Neural cell (in vitro differentiated cells): Measurements from ENCODE around the gene GPR146. TPM values are rescaled to one million over a fixed set of nuclear protein-coding genes. Genes with fewer than 3 reads are reported as not detected.
"Not testable (repeated sequence)": the region's sequence is repeated elsewhere in the genome, so short reads cannot be mapped to it uniquely, and the experiment has no call there.

ENCODE experiments used
- H2AFZ ChIP-seq: fragments of 200-600, 300-800 bp; sonication (generic), shearing (Covaris generic); 2 replicates; pipeline ENCODE4 v1.6.0; 2014; ENCODE audit warnings: low read depth, mild to moderate bottlenecking, antibody characterized with exemption, low read length, moderate library complexity
- H3F3A ChIP-seq: fragments of 200-600 bp; shearing (Covaris generic); 2 replicates; pipeline ENCODE4 v1.6.1; 2016; ENCODE audit warnings: mild to moderate bottlenecking, moderate library complexity, mixed read lengths, antibody characterized with exemption, low read length; ENCODE audit not compliant: insufficient read depth, poor library complexity, severe bottlenecking
- H3K27ac ChIP-seq: fragments of 200-600, 300-800 bp; sonication (generic), shearing (Covaris generic); 2 replicates; pipeline ENCODE4 v1.5.1; 2014; ENCODE audit warnings: mild to moderate bottlenecking, low read length, moderate library complexity
- H3K27me3 ChIP-seq: fragments of 300-800, 200-600 bp; sonication (generic), shearing (Covaris generic); 2 replicates; pipeline ENCODE4 v1.6.0; 2014; ENCODE audit warnings: mild to moderate bottlenecking, low read depth, low read length, moderate library complexity; ENCODE audit not compliant: insufficient read depth
- H3K36me3 ChIP-seq: fragments of 300-800, 200-600 bp; sonication (generic), shearing (Covaris generic); 2 replicates; pipeline ENCODE4 v1.5.1; 2014; ENCODE audit warnings: mild to moderate bottlenecking, antibody characterized with exemption, low read length, moderate library complexity; ENCODE audit not compliant: insufficient read depth
- H3K4me2 ChIP-seq: fragments of 300-800, 200-600 bp; sonication (generic), shearing (Covaris generic); 2 replicates; pipeline ENCODE4 v1.6.0; 2014; ENCODE audit warnings: mild to moderate bottlenecking, low read length
- H3K4me3 ChIP-seq: fragments of 300-800, 200-600 bp; sonication (generic), shearing (Covaris generic); 2 replicates; pipeline ENCODE4 v1.5.1; 2014; ENCODE audit warnings: mild to moderate bottlenecking, low read length, moderate library complexity
- H3K79me2 ChIP-seq: fragments of 200-600 bp; shearing (Covaris generic); replicated peaks from 2 replicates; pipeline ENCODE4 v1.6.0; 2014; ENCODE audit warnings: mild to moderate bottlenecking, low read length, moderate library complexity; ENCODE audit not compliant: insufficient read depth
- H3K9ac ChIP-seq: fragments of 300-800, 200-600 bp; sonication (generic), shearing (Covaris generic); 2 replicates; pipeline ENCODE4 v1.6.1; 2016; ENCODE audit warnings: mild to moderate bottlenecking, low read length, mixed read lengths
- H3K9me2 ChIP-seq: fragments of 200-600 bp; shearing (Covaris generic); 2 replicates; pipeline ENCODE4 v1.6.1; 2016; ENCODE audit warnings: mild to moderate bottlenecking, low read length, mixed read lengths; ENCODE audit not compliant: insufficient read depth
- H3K9me3 ChIP-seq: fragments of 200-600, 300-800 bp; sonication (generic), shearing (Covaris generic); 2 replicates; pipeline ENCODE4 v1.6.1; 2016; ENCODE audit warnings: mild to moderate bottlenecking, mixed run types, low read length, moderate library complexity, mixed read lengths
- H4K20me1 ChIP-seq: fragments of 200-600 bp; shearing (Covaris generic); 2 replicates; pipeline ENCODE4 v1.6.1; 2016; ENCODE audit warnings: mild to moderate bottlenecking, mixed run types; ENCODE audit not compliant: insufficient read depth
- EP300 ChIP-seq: fragments of 450-650 bp; conservative IDR thresholded peaks from 2 replicates; pipeline ENCODE4 v1.6.1; 2014; ENCODE audit warnings: antibody characterized with exemption, mild to moderate bottlenecking, moderate library complexity; ENCODE audit not compliant: poor library complexity, severe bottlenecking
- EZH2 ChIP-seq: fragments of 200-600, 300-800 bp; shearing (Covaris generic), sonication (generic); IDR thresholded peaks from 2 replicates; pipeline ENCODE4 v1.6.1; 2014; ENCODE audit warnings: antibody characterized with exemption, low read length, borderline replicate concordance, mild to moderate bottlenecking; ENCODE audit not compliant: insufficient read depth, poor library complexity, severe bottlenecking
- MXI1 ChIP-seq: fragments of 450-650 bp; conservative IDR thresholded peaks from 2 replicates; pipeline ENCODE4 v1.6.1; 2014; ENCODE audit warnings: antibody characterized with exemption, mild to moderate bottlenecking; ENCODE audit not compliant: poor library complexity, severe bottlenecking
- POLR2AphosphoS5 ChIP-seq: IDR thresholded peaks from 2 replicates; pipeline ENCODE4 v1.6.1; 2012
- RAD21 ChIP-seq: fragments of 450-650 bp; conservative IDR thresholded peaks from 2 replicates; pipeline ENCODE4 v1.6.1; 2014; ENCODE audit warnings: antibody characterized with exemption, mild to moderate bottlenecking, moderate library complexity
- SMC3 ChIP-seq: fragments of 450-650 bp; conservative IDR thresholded peaks from 2 replicates; pipeline ENCODE4 v1.6.1; 2014; ENCODE audit warnings: antibody characterized with exemption, mild to moderate bottlenecking, moderate library complexity; ENCODE audit not compliant: poor library complexity
- TAF1 ChIP-seq: IDR thresholded peaks from 2 replicates; pipeline ENCODE4 v1.6.1; 2012; ENCODE audit warnings: low read depth
- polyA plus RNA-seq: library from polyadenylated mRNA; depleted of rRNA; stranded (reverse); fragments of >200 nt; gene quantifications from 2 replicates; pipeline ENCODE4 v1.2.3, GENCODE V29; 2014
- TF ChIP-seq, protein P1 (sequence below): IDR thresholded peaks from 2 replicates; pipeline ENCODE4 v1.6.1; 2012; ENCODE audit warnings: borderline replicate concordance
- TF ChIP-seq, protein P2 (sequence below): fragments of 450-650 bp; IDR thresholded peaks from 2 replicates; pipeline ENCODE4 v1.5.1; 2014; ENCODE audit warnings: antibody characterized with exemption, mild to moderate bottlenecking, moderate library complexity; ENCODE audit not compliant: poor library complexity, severe bottlenecking

The GPR146 gene
- polyA plus RNA-seq, 1 donor from 2014 or later: not detected

DNA sequence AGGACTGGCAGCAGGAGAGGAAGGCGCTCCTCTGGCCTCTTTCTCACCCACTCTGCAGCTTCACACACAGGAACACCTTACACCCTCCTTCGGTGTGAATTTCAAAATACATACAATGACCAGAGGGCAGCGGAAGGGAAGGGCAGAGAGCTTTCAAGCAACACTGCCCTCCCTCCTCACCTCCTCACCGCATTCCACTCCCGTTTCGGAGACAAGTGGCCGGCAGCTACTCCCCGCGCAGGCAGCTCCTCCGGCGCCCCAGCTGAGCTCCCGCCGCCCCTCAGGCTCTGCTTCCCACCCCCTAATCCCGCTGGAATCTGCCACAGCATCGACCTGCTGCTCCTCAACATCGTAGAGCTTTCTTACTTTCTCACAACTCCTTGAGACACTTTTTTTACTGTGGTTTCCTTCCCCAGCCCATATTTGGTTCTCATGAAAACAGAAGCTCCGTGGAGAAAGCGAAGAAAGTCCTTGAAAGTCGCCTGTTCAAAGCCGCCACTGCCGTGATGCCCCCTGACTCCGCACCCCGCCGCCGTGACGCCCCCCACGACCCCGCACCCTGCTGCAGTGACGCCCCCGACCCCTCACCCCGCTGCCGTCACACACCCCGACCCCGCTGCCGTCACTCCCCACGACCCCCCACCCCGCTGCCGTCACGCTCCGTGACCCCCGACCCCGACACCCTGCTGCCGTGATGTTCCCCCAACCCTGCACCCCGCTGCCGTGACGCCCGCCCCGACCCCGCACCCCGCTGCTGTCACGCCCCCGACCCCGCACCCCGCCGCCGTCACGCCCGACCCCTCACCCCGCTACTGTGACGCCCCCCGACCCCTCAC, 29.0 kb downstream of the GPR146 start:
- no peaks in the 10 kb centered on the region for H3K9me2 ChIP-seq
- no peaks in the 10 kb centered on the region for H3K36me3 ChIP-seq
- H3K27me3 ChIP-seq: no peaks in the 10 kb centered on the region
- no peak overlapping the region for H3K27ac ChIP-seq
- H3K4me3 ChIP-seq: no peak overlapping the region
- no peaks in the 10 kb centered on the region for H3K79me2 ChIP-seq
- H4K20me1 ChIP-seq: no peaks in the 10 kb centered on the region
- no peak overlapping the region for H2AFZ ChIP-seq
- no peak for TF ChIP-seq RAD21
- TF ChIP-seq EP300: no peak
- TF ChIP-seq, protein P1, sequence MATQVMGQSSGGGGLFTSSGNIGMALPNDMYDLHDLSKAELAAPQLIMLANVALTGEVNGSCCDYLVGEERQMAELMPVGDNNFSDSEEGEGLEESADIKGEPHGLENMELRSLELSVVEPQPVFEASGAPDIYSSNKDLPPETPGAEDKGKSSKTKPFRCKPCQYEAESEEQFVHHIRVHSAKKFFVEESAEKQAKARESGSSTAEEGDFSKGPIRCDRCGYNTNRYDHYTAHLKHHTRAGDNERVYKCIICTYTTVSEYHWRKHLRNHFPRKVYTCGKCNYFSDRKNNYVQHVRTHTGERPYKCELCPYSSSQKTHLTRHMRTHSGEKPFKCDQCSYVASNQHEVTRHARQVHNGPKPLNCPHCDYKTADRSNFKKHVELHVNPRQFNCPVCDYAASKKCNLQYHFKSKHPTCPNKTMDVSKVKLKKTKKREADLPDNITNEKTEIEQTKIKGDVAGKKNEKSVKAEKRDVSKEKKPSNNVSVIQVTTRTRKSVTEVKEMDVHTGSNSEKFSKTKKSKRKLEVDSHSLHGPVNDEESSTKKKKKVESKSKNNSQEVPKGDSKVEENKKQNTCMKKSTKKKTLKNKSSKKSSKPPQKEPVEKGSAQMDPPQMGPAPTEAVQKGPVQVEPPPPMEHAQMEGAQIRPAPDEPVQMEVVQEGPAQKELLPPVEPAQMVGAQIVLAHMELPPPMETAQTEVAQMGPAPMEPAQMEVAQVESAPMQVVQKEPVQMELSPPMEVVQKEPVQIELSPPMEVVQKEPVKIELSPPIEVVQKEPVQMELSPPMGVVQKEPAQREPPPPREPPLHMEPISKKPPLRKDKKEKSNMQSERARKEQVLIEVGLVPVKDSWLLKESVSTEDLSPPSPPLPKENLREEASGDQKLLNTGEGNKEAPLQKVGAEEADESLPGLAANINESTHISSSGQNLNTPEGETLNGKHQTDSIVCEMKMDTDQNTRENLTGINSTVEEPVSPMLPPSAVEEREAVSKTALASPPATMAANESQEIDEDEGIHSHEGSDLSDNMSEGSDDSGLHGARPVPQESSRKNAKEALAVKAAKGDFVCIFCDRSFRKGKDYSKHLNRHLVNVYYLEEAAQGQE: no peak
- TF ChIP-seq TAF1: no peak
- TF ChIP-seq EZH2: no peak
- no peak for TF ChIP-seq MXI1
- TF ChIP-seq SMC3: no peak
- no peak for TF ChIP-seq POLR2AphosphoS5
- TF ChIP-seq, protein P2, sequence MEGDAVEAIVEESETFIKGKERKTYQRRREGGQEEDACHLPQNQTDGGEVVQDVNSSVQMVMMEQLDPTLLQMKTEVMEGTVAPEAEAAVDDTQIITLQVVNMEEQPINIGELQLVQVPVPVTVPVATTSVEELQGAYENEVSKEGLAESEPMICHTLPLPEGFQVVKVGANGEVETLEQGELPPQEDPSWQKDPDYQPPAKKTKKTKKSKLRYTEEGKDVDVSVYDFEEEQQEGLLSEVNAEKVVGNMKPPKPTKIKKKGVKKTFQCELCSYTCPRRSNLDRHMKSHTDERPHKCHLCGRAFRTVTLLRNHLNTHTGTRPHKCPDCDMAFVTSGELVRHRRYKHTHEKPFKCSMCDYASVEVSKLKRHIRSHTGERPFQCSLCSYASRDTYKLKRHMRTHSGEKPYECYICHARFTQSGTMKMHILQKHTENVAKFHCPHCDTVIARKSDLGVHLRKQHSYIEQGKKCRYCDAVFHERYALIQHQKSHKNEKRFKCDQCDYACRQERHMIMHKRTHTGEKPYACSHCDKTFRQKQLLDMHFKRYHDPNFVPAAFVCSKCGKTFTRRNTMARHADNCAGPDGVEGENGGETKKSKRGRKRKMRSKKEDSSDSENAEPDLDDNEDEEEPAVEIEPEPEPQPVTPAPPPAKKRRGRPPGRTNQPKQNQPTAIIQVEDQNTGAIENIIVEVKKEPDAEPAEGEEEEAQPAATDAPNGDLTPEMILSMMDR: no peak
- H3K9me3 ChIP-seq: no peaks in the 10 kb centered on the region
- no peak overlapping the region for H3K4me2 ChIP-seq
- no peak overlapping the region for H3K9ac ChIP-seq
- no peaks in the 10 kb centered on the region for H3F3A ChIP-seq

DNA sequence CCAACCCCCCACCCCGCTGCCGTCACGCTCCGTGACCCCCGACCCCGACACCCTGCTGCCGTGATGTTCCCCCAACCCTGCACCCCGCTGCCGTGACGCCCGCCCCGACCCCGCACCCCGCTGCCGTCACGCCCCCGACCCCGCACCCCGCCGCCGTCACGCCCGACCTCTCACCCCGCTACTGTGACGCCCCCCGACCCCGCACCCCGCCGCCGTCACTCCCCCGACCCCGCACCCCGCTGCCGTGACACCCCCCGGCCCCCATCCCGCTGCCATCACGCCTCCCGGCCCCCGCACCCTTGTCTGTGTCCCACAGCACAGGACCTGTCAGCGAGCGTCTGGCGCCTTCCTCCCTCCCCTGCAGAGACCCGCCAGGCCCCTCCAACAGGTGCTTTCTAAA, 29.7 kb downstream of the GPR146 start:
- not testable (repeated sequence) for H3K9me2 ChIP-seq, H2AFZ ChIP-seq, H3K4me3 ChIP-seq, H3F3A ChIP-seq, H4K20me1 ChIP-seq, H3K36me3 ChIP-seq, H3K4me2 ChIP-seq, H3K9me3 ChIP-seq, H3K27ac ChIP-seq, H3K27me3 ChIP-seq, H3K9ac ChIP-seq, H3K79me2 ChIP-seq
